Mesenteric fat pad (tissue), 1 donor: ENCODE results near the gene NR6A1. TPM values are rescaled to one million over a fixed set of nuclear protein-coding genes. Genes with fewer than 3 reads are reported as not detected.

Source experiments
- DNase-seq: peaks from one replicate; pipeline ENCODE4 v3.0.0-alpha.2; 2020; ENCODE audit warnings: low spot score
- total RNA-seq: library from RNA; stranded (reverse); fragmentation: NEBNext Ultra II Directional; extraction: Animal tissue kit (Norgen Biotek cat#: 25700); gene quantifications from one replicate; pipeline ENCODE4 v1.2.1, GENCODE V29; 2021
- donor health status: DM: yes; HTN: yes; CAD: no.

Gene NR6A1
- total RNA-seq, 1 donor from 2014 or later, result 0.64 TPM

DNA sequence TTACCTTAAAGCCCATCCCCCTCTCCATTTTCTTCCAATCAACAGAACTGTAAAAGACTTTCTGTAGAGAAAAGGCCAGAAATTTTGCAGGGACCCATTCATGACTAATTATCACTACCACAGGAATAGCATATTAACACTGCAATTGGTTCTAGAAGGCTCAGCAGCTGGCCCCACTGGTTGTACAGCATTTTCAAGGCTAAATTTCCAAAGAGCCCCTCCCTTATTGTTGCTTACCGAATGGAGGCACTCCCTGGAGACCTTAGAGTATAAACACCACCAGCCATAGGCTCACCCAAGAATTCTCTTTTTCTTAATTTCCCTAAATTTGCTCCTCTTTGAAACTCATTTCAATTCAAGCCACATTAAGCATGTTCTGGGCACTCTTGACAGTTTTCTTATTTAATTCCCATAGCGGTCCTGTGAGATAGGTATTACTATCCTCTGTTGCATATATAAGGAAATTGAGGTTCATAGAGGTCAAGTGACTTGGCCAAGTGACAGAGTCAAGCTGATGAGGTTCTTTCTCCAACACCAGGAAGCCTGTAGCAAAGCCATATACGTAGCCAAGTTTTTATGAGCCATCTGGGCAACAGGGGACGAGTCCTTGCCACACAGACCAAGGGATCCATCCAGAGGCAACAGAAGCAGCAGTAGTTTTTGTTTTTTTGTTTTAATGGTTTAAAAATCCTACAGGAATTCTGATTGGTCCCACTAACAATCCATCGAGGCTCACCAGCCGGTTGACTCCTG lies 180.0 kb downstream of the NR6A1 start:
- DNase-seq, result no peak

DNA sequence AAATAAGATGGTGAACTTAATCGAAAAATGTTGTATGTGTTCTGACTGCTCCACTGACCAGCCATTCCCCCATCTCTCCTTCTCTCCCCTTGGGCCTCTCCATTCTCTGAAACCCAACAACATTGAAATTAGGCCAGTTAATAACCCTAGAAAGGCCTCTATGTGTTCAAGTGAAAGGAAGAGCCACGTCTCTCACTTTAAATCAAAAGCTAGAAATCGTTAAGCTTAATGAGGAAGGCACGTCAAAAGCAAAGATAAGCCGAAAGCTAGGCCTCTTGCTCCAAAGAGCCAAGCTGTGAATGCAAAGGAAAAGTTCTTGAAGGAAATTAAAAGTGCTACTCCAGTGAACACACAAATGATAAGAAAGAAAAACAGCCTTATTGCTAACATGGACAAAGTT lies 186.5 kb downstream of the NR6A1 start:
- DNase-seq, result no peak

DNA sequence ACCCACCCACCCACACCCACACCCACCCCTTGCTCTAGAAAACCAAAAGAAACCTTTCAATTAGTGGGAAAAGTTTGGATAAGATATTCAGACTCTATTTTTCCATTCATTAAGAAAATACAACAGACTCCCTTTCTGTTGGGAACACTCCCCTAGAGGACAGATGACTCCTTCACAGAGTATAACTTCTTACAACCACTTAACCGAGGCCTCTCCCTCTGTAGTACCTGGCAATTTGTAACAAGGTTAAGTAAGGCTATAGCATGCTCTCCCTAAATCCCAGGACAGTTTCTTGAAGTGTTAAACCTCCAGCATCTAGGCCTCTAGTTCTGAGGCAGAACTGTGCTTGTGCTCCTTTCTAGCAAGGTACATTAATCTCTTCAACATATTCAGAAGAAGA lies 188.0 kb downstream of the NR6A1 start:
- DNase-seq, result no peak

DNA sequence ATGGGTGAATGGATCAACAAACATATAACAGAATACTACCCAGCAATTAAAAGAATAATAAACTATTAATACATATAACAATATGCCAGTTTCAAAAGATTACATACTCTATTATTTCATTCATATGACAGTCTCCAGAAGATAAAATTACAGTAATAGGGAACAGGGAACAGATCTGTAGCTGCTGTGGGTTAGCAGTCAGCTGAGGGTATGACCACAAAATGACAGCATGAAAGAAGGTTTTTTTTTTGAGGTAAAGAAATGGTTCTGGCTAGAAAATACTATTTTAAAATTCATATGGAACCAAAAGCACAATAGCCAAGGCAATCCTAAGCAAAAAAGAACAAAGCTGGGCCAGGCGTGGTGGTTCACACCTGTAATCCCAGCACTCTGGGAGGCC lies 190.9 kb downstream of the NR6A1 start:
- DNase-seq, result no peak

DNA sequence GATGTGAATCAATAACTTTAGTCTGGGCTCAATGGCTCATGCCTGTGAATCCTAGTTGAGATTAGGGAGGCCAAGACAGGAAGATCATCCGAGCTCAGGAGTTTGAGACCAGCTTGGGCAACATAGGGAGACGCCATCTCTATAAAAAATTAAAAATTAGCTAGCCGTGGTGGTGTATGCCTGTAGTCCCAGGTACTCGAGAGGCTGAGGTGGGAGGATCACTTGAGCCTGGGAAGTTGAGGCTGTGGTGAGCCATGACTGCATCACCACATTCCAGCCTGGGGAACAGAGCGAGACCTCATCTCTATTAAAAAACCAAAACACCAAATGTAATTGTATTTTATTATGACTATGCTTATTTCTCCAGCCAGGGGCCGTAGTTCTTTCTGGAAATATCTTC lies 194.4 kb downstream of the NR6A1 start:
- DNase-seq, result no peak

DNA sequence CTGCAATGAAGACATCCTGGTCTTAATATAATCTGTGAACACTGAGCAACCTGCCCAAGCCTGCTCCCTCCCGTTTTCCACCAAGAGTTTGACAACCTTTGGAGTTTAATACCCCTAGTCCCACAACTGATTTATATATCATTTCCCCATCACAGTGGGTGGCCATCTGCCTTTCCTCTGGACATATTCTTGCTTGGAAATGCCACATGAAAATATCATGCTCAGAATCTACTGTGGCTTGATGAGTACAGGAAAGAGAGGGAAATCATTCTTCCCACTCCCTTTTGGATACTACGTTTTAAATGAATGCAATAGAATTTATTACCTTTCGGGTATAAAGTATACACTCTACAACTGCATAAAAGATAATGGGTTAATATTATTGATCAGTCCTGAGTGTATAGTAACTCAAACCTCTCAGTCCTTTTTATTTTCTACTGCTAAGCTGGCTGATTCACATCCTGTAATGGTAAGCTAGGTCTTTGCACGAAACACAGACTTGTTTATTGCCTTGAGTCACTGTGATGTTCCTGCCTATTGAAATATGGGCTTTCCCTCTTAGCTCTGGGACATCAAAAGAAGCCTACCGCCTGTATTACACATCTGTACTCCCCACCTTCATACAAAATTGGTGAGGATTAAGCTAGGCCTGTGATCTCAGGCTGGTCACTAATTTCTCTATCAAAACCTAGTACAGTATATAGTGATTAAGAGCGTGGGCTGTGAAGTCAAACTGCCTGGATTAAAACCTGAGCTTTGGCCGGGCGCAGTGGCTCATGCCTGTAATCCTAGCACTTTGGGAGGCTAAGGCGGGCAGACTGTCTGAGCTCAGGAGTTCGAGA lies 196.4 kb downstream of the NR6A1 start:
- DNase-seq, result no peak

DNA sequence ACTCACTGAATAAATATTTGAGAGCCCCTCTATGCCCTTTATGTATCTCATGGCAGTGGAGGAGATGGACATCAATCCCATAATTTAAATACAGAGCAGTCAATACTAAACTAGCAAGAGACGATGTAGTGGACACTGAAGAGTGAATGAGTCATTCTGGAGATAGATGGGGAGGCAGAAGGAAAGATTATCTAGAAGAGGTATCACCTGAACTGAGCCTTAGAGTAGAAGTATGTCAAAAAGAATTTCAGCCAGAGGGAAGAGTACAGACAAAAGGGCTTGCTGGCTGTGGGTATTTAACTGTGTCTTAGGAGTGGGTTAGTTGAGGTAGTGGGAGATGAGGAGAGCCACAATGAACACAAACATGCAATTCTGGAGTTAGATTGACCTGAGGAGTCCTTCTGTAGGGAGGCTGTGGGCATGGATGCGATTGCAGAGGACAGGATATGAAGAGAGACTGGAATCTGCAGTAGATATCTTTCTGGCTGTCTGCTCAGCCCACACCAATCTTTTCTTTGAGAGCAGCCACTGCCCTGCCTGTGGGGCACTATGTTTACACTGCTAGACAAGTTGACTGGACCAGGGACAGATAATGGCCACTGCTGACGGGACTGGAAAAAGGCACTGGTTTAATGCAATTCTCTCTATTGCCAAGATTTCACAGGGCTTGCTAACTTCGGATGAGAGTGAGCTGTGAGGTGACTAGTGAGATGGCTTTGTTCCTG lies 200.0 kb downstream of the NR6A1 start:
- no peak for DNase-seq

DNA sequence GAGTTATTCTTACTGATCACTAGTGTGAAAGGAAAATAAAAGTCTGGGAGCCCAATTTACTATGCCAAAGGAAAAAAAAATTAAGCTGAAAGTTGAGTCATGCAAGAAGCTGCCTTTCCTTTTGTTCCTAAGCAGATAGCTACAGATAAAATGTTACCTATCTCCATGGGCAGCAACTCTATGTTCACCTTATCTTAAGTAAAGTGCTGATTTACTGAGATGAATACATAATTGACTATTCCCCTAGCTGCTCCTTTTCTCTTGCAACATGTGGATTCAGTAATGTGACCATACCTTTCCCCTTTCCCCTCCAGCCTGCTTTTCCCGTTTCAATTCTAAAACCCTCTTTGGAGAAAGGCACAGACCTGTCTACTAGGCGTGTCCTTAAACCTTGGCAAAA lies 201.2 kb downstream of the NR6A1 start:
- no peak for DNase-seq

DNA sequence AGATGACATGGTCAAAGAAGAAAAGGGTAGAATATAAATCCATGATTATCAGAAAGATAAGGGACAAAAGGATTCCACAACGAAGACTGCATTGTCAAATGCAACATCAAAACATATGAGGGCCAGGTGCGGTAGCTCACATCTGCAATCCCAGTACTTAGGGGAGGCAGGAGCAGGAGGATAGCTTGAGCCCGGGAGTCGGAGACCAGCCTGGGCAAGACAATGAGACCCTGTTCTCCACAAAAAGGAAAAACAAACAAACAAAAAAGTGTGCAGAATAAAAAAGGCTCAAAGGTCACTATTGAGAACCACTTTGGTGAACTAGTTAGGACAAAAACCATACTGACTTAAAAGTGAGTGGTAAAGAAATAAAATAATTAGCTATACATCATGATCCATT lies 203.7 kb downstream of the NR6A1 start:
- no peak for DNase-seq

DNA sequence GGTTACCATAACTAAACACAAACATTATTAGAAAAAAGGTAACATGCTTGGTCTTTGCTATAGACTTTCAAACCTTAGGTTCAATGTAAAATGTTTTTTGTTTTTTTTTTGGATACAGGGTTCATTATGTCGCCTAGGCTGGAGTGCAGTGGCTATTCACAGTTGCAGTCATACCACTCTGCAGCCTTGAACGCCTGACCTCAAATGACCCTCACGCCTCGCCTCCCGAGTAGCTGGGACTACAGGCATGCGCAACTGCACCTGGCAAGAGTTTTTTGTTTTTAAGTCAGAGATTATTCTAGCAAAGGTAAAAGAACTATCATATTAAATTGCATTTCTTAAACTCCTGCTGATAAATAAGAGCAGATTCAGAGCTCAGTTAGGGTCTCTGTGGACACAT lies 208.8 kb downstream of the NR6A1 start:
- DNase-seq, result no peak

DNA sequence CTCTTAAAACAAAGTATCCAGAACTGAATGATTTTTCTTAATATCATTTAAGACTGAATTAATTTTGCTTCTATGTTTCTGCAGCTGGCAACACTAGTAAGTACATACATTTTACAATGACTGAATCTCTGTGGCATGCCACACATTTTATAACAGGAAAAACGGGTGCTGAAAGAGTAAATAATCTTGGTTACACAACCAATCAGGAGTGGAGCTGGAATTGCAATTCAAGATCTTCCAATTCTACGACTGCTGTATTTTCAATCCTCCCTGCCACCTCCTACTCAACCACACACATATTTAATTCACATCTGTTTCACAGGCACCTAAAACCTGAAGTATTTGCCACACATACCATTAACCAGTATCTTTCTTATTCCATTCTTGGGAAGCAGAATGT lies 211.2 kb downstream of the NR6A1 start:
- no peak for DNase-seq

DNA sequence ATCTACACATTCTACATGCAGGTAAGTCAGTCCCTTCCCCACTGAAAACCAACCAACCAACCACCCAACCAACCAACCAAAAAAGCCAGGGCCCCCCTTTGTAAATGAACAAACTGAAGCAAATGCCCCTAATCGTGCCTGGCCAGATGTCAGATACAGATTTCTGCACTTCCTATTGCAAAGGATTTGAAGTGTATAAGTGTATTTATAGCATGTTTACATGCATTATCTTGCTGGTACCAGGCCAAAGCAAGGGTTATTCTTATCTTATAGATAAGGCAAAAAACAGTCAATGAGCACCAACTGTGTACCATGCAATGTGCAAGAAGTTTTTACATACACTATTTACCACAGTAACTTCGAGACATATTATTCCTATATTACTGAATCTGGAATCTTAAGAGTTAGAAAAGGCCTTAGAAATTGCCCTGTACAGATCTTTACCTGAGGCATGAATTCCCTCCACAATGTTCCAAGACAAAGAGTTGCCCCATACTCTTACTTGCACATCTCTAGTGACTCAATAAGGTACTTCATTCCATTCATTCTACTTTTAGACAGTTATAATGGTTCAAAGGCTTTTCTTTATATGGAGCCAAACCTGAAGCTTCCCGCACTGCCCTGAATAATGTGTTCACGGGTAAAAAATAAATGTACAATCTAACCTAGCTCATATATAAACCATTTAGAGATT lies 212.2 kb downstream of the NR6A1 start:
- no peak for DNase-seq

DNA sequence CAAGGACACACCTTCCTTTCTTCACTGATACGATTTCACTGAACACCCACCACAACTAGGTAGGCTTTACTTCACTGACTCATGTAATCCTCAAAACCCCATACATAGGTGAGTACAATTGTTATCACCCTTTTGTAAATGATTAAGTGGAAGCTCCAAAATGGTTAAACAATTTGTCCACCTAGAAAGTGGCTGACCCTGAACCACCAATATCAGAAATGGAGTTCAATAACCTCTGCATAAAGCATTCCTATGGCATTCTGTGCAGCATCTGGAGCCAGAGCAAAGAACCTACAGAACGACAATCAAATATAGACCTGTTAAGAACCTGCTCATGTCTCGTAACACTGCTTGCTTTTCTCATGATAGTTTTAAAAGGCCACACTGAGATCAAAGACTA lies 213.2 kb downstream of the NR6A1 start:
- DNase-seq, result no peak

DNA sequence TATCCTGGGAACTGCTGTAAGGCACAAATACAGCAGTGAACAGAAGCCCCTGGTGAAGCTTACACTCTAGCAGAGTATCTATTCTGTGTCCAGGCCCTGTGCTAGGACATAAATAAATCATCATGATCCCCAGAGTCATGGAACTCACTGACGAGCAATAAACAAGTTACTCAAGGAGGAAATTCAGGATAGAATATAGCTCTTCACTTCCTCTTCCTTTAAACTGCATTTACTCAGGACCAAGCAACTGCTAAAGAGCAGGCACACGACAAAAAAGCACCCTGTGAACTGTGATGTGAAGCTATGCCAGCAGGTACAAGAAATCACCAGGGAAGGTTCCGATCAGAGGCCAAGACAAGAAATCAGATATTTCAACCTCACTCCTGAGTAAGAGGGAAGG lies 216.1 kb downstream of the NR6A1 start:
- DNase-seq, result no peak

DNA sequence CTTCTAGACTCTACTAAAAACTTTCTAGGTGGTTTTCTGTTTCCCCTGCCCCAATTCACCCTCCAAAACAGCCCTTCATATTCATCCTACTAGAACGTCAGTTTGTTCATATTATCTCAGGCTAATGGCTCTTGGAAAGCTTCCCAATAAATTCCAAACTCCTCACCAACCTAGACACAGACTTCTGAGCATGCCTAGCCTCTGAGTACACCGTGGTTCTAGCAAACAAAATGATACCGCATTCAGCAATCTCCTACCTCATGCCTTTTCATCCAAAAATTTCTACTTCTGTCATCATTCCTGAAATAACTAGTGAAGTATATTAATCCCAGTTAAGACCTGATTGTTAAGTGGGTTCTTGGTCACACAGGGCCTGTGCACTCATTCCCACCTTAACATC lies 217.4 kb downstream of the NR6A1 start:
- DNase-seq, result no peak

DNA sequence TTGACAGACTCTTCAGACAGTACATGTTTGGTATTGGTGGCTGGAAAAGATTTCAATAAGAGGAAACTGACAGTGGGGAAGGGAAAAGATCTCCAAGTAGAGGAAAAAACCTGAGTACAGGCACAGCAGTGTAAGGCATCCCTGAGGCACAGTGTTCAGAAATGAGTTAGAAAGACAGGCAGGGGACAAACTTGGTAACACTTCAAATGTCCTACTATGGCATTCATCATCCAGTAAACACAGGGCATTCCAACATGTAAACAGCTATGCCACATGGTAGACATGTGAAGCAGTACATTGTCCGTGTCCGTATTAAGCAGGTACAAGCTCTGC lies 218.9 kb downstream of the NR6A1 start:
- DNase-seq, result no peak

DNA sequence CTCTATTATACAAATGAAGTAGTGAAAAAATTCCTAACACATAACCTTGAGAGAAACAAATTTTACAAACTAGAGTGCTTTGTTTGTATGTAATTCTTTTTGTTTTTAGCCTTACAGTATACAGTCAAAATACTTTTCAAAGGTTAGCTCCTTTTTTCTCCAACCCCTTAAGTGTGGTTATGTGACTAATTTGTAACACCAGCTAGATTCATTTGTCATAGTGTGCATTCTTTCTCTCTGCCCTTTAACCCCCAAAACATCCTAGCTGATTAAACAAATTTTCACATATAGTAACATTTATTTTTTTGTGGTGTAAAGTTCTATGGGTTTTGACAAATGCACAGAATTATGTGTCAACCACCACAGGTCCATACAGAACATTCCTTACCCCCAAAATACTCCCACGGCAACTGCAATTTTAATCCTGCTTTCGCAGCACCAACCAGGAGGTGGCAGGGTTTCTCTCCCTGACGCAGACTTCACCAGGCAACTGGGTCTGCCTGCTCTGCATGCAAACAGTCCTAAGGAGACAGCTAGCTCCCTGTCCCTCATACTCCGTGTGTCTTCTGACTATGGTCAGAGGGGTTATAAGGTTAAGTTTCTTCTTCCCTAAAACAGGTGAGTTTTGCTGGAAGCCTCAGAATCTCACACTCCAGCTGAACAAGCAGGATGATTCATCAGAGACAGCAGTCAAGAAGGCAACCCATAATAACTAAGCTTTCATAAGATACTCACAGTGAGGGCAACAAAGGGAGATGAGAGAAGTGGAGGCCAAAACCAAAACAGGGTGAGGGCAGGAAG lies 219.4 kb downstream of the NR6A1 start:
- DNase-seq, result no peak

DNA sequence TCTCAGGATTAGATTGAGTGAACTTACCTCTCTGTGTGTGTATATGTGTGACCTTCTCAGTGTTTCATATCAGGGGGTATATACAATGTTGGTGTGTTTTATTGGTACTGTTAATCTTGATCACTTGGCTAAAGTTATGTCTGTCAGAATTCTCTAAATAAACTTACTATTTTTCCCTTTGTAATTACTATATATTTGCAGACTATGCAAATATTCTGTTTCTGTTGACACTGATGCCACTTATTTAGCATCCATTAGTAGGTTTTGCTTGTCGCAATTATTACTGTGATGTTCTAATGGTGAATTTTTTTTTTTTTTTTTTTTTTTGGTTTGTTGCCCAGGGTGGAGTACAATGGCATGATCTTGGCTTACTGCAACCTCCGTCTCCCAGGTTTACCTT lies 221.0 kb downstream of the NR6A1 start:
- DNase-seq, result no peak

DNA sequence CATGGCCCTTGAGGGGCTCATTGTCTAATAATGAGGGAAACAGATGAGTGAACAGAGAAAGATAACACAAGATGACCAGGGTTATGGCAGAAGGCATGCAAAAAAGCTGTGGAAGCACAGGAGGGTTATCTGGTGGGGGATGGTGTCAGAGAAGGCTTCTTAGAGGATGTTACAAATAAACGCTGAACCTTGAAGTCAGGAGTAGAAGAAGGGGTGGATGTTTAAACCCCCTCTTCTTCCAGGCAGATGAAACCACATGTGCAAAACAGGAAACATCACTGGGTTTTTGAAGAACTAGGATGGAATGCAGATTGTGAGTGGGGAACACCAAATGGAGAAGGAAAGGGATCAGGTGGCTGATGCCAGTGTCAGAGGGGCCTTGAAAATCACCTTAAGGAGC lies 222.1 kb downstream of the NR6A1 start:
- no peak for DNase-seq

DNA sequence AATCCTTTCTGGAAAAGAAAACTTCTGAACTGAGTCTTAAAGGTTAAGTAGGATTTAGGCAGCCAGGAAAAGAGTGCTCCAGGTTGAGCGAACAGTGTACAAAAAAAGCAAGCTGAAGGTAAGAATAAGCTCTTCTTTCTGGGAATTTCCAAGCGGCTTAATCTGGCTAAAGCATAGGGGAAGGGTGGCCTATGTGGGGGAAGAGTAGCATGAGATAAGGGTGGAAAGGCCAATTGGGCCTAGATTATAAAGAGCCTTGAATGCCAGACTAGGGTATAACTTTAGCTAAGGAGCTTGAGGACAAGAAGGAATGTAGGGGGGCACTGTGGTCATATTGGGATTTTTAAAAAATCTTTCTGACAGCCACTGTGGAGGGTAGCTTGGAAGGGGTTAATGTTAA lies 226.6 kb downstream of the NR6A1 start:
- DNase-seq, result no peak

DNA sequence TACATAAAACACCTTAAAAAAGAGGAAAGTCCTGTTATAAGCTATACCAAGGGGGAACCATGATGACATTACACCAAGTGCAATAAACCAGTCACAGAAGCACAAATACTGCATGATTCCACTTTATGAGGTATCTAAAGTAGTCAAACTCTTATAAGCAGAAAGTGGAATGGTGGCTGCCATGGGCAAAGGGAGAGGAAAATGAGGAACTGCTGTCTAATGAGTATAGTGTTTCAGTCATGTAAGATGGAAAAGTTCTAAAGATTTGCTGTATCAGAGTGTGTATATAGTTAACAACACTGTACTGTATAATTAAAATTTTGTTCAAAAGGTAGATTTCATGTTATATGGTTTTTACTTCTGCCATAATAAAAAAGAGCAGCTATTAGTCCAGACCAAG lies 229.3 kb downstream of the NR6A1 start:
- DNase-seq, result no peak
